VCaP (cell line): Measurements from ENCODE around the gene CDH11.

Source experiments
- H3K27ac ChIP-seq: fragments of 450-650 bp; 2 replicates; pipeline ENCODE4 v1.5.1; 2017
- CTCF ChIP-seq: fragments of 450-650 bp; conservative IDR thresholded peaks from 2 replicates; pipeline ENCODE4 v1.5.1; 2017; ENCODE audit warnings: mild to moderate bottlenecking, moderate library complexity

CDH11 gene

GRCh38 chr16:64919141-64919540 lies 202.7 kb downstream of the CDH11 start:
- no peak for TF ChIP-seq CTCF

GRCh38 chr16:64916051-64916450 lies 205.8 kb downstream of the CDH11 start:
- no peak overlapping the region for H3K27ac ChIP-seq
- TF ChIP-seq CTCF: no peak

More at GRCh38 chr16:64919141-64919540, 202.7 kb downstream of the CDH11 start:
- no peak overlapping the region for H3K27ac ChIP-seq

- TF ChIP-seq CTCF: no peak
- H3K27ac ChIP-seq: no peak overlapping the region
Observed at GRCh38 chr16:64910356-64910755, 211.5 kb downstream of the CDH11 start.

GRCh38 chr16:64907844-64908243 lies 214.0 kb downstream of the CDH11 start:
- H3K27ac ChIP-seq: no peak overlapping the region
- TF ChIP-seq CTCF: no peak

- no peak overlapping the region for H3K27ac ChIP-seq
- TF ChIP-seq CTCF: no peak
Observed at GRCh38 chr16:64903770-64904169, 218.1 kb downstream of the CDH11 start.

- no peak overlapping the region for H3K27ac ChIP-seq
- no peak for TF ChIP-seq CTCF
Observed at GRCh38 chr16:64900517-64900916, 221.3 kb downstream of the CDH11 start.

- H3K27ac ChIP-seq: no peak overlapping the region
- TF ChIP-seq CTCF: no peak
Observed at GRCh38 chr16:64900019-64900418, 221.8 kb downstream of the CDH11 start.

- no peak overlapping the region for H3K27ac ChIP-seq
- no peak for TF ChIP-seq CTCF
Observed at GRCh38 chr16:64898159-64898558, 223.7 kb downstream of the CDH11 start.
